Stomach smooth muscle (tissue), 2 donors: ENCODE measurements around the gene SLC6A18.
"Not testable (repeated sequence)": the region's sequence is repeated elsewhere in the genome, so short reads cannot be mapped to it uniquely, and the experiment has no call there.

Experiments
- H3K27ac ChIP-seq: one replicate; pipeline ENCODE4 v1.7.0; 2013; ENCODE audit warnings: mild to moderate bottlenecking, low read length, inconsistent platforms
- H3K27me3 ChIP-seq, 2 donors: one replicate each; pipeline ENCODE4 v1.7.0; 2013; ENCODE audit warnings: low read length in 2 of 2; ENCODE audit not compliant: insufficient read depth in 2 of 2, control insufficient read depth in 1 of 2
- H3K36me3 ChIP-seq, 2 donors: one replicate each; pipeline ENCODE4 v1.7.0; 2013; ENCODE audit warnings: low read length in 2 of 2; ENCODE audit not compliant: control insufficient read depth in 2 of 2, insufficient read depth in 2 of 2
- H3K4me1 ChIP-seq: one replicate; pipeline ENCODE4 v1.7.0; 2013; ENCODE audit warnings: low read length; ENCODE audit not compliant: control insufficient read depth, insufficient read depth
- H3K4me3 ChIP-seq, 2 donors: one replicate each; pipeline ENCODE4 v1.7.0; 2013; ENCODE audit warnings: low read length in 2 of 2
- H3K9ac ChIP-seq, 2 donors: one replicate each; pipeline ENCODE4 v1.7.0; 2013; ENCODE audit warnings: low read length in 2 of 2, mild to moderate bottlenecking in 1 of 2
- H3K9me3 ChIP-seq, 2 donors: one replicate each; pipeline ENCODE4 v1.7.0; 2013; ENCODE audit warnings: low read length in 2 of 2; ENCODE audit not compliant: control insufficient read depth in 2 of 2
- donor health status: healthy.
- donor health status: Pancreatic carcinoma.

The SLC6A18 gene

GRCh38 chr5:1226839-1227581 is 1.8 kb downstream of the SLC6A18 start:
- Histone ChIP-seq H3K36me3 (no peaks in the 10 kb centered on the region), H3K9me3 (no peaks in the 10 kb centered on the region), H3K27me3 (peaks cover 8 to 12% of the 10 kb centered on the region in 2 donors), H3K27ac (no peak overlapping the region), H3K4me1 (no peaks in the 10 kb centered on the region), H3K4me3 (no peak overlapping the region), H3K9ac (no peak overlapping the region)

DNA sequence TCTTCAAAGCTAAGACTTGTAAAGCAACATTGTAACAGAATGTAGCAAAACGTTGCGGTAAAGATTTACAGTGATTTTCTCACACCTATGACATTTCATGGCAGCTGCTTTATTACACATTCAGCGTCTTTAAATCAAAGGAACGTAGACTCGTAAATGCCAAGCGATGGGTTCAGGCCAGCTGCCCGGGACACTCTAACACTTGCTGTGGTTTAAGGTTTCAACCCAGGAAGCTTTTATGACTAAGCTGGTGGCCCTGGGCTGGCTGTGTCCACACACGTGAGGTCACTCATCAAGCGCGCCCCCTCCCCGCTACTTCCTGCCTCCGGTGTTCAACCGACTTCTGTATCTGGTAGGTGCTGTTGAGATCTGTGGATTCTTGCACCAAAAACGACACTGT is 2.5 kb downstream of the SLC6A18 start:
- Histone ChIP-seq H3K36me3 (no peaks in the 10 kb centered on the region), H3K27me3 (peaks cover 8 to 12% of the 10 kb centered on the region in 2 donors), H3K9me3 (no peaks in the 10 kb centered on the region), H3K9ac (no peak overlapping the region), H3K4me1 (no peaks in the 10 kb centered on the region), H3K4me3 (no peak overlapping the region), H3K27ac (no peak overlapping the region)

DNA sequence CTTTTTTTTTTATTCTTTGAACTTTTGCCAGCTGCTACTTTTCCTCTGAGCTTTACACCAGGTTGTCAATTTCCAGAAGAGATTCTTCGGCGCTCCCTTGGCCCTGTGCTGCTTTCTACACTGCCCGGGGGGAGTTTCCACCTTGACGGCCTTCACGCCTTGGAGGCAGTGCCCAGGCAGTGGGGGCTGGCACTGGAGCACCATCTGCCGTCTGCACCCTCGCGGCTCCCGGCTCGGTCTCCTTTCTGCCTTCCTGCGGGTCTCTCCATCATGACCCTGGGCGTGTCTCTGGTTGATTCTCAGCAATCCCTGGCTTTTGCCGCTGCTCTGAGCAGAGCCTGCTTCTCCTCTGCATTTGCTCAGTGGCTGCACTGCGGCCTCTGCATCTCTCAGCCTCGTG is 2.9 kb downstream of the SLC6A18 start:
- Histone ChIP-seq H3K9ac (no peak overlapping the region), H3K27me3 (peaks cover 8 to 12% of the 10 kb centered on the region in 2 donors), H3K9me3 (no peaks in the 10 kb centered on the region), H3K4me1 (no peaks in the 10 kb centered on the region), H3K36me3 (no peaks in the 10 kb centered on the region), H3K27ac (no peak overlapping the region), H3K4me3 (no peak overlapping the region)

- peaks cover 8 to 10% of the 10 kb centered on the region in 2 donors for H3K27me3 ChIP-seq
Observed at GRCh38 chr5:1229023-1229422, 3.8 kb downstream of the SLC6A18 start.

DNA sequence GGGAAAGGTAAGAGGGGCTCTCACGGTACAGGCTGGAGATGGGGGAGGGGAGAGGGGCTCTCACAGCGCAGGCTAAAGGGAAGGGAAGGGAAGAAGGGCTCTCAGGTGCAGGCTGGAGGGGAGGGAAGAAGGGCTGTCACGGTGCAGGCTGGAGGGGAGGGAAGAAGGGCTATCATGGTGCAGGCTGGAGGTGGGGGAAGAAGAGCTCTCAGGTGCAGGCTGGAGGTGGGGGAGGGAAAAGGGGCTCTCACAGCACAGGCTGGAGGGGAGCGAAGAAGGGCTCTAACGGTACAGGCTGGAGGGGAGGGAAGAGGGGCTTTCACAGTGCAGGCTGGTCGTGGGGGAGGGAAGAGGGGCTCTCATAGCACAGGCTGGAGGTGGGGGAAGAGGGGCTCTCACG is 4.6 kb downstream of the SLC6A18 start:
- H3K9me3 ChIP-seq: peaks cover 0 to 2% of the 10 kb centered on the region in 2 donors
- H3K36me3 ChIP-seq: no peaks in the 10 kb centered on the region
- no peaks in the 10 kb centered on the region for H3K4me1 ChIP-seq
- H3K9ac ChIP-seq: no peak overlapping the region
- H3K27me3 ChIP-seq: peaks cover 8 to 10% of the 10 kb centered on the region in 2 donors
- H3K27ac ChIP-seq: no peak overlapping the region
- H3K4me3 ChIP-seq: no peak overlapping the region

More at GRCh38 chr5:1229023-1229422, 3.8 kb downstream of the SLC6A18 start:
- H3K36me3 ChIP-seq, H3K4me1 ChIP-seq, H3K9me3 ChIP-seq, H3K4me3 ChIP-seq, H3K27ac ChIP-seq, H3K9ac ChIP-seq: not testable (repeated sequence)

DNA sequence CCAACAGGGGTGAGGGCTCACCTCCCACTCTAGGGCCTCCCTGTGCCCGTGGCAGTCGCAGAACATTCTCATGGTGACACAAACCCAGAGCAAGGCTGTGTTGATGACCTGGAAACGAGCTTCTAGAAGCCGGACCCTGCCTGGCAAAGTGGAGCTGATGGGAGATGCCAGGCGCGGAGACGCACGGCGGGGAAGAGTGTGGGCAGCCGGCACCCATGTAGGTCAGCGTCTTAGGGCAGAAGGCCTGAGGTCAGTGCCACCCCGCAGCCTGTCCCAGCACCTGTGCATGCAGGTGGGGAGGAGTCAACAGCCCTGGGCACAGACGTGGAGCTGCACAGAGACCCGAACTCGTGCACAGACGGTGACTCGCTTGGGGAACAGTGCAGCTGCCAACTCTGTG is 5.4 kb downstream of the SLC6A18 start:
- Histone ChIP-seq H3K27ac (no peak overlapping the region), H3K4me3 (no peak overlapping the region), H3K4me1 (no peaks in the 10 kb centered on the region), H3K9ac (no peak overlapping the region), H3K36me3 (no peaks in the 10 kb centered on the region), H3K9me3 (peaks cover 0 to 10% of the 10 kb centered on the region in 2 donors), H3K27me3 (peaks cover 8 to 10% of the 10 kb centered on the region in 2 donors)

DNA sequence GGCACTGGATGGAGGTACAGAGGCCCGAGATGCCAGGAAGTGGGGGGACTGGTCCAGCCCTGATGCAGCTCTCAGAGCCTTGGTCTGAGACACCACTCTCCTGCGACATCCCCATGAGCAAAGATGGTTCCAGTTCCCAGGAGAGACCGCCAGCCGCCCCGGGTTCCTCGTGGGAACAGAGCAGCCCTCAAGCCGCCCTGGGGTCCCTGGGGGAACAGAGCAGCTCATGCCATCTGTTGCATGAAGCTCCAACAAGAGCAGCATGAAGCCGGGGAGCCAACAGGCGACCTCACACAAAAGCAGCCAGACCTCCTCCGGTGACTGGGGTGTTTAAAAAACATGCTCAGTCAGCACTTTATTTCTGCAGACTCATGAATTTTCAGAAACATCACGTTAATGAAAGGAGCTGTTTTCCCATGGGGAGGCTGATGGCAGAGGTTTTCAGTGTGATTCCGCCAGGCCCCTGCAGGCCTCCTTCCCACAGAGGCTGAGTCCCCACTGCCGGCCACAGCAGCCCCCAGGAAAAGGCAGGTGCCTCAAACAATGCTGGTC is 6.2 kb downstream of the SLC6A18 start:
- Histone ChIP-seq H3K27ac (no peak overlapping the region), H3K4me1 (no peaks in the 10 kb centered on the region), H3K36me3 (no peaks in the 10 kb centered on the region), H3K9me3 (peaks cover 6 to 17% of the 10 kb centered on the region in 2 donors), H3K27me3 (peaks cover 8 to 10% of the 10 kb centered on the region in 2 donors), H3K4me3 (no peak overlapping the region), H3K9ac (no peak overlapping the region)

DNA sequence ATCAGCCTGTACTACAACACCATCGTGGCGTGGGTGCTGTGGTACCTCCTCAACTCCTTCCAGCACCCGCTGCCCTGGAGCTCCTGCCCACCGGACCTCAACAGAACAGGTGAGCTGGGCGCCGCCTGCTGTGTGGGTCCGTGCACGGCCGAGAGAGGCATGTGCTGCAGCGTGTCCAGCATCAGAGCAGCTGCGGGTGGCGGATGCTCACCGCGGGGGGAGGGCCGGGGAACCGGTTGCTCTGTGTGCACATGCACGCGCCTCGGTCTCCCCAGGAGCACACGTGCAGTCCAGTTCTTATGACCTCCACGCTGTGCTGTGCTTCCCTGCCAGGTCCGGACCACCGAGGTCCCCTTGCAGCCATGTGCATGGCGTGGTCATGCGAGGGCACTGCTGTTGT is 7.6 kb downstream of the SLC6A18 start:
- Histone ChIP-seq H3K27me3 (peaks cover 8 to 10% of the 10 kb centered on the region in 2 donors), H3K36me3 (no peaks in the 10 kb centered on the region), H3K4me3 (no peak overlapping the region), H3K4me1 (no peaks in the 10 kb centered on the region), H3K9ac (no peak overlapping the region), H3K9me3 (peaks cover 6 to 23% of the 10 kb centered on the region in 2 donors), H3K27ac (no peak overlapping the region)

GRCh38 chr5:1235379-1235778 is 10.2 kb downstream of the SLC6A18 start:
- no peaks in the 10 kb centered on the region for H3K36me3 ChIP-seq
- H3K4me3 ChIP-seq: no peak overlapping the region
- H3K9me3 ChIP-seq: peaks cover 6 to 23% of the 10 kb centered on the region in 2 donors
- H3K4me1 ChIP-seq: no peaks in the 10 kb centered on the region
- peaks cover 0 to 2% of the 10 kb centered on the region in 2 donors for H3K27me3 ChIP-seq
- H3K9ac ChIP-seq: no peak overlapping the region
- H3K27ac ChIP-seq: no peak overlapping the region

DNA sequence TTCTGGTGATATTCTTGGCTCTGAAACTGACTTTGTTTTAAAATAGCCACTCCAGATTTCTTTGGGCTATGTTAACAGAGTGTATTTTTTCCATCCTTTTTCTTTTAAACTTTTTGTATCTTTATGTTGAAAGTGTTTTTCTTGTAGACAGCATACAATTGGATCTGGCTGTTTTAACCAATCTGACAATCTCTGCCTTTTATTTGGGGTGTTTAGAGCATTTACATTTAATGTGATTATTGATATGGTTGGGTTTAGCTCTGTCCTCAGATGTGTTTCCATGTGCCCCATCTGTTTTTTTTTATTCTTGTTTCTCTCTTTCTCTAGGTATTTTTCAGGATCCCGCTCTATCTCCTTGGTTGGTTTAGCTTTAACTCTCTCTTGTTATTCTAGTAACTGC is 10.7 kb downstream of the SLC6A18 start:
- no peak overlapping the region for H3K4me3 ChIP-seq

More for the DNA sequence above, 10.7 kb downstream of the SLC6A18 start:
- Histone ChIP-seq H3K27ac (no peak overlapping the region), H3K36me3 (no peaks in the 10 kb centered on the region), H3K4me1 (no peaks in the 10 kb centered on the region), H3K27me3 (peaks cover 0 to 2% of the 10 kb centered on the region in 2 donors), H3K9me3 (peaks cover 6 to 23% of the 10 kb centered on the region in 2 donors), H3K9ac (no peak overlapping the region)
